ENCODE measurements around the gene LRBA. TPM values are rescaled to one million over a fixed set of nuclear protein-coding genes. Genes with fewer than 3 reads are reported as not detected.

The LRBA gene
- total RNA-seq, 1 donor from 2014 or later, result 16.9 TPM

- intact Hi-C loops (cut with DNase I), result no loop called here
- no peak for DNase-seq (ENCODE audit: missing footprints)
- no peak for ATAC-seq
Observed at GRCh38 chr4:150462743-150463142, 552.3 kb downstream of the LRBA start.

GRCh38 chr4:150461957-150462356, 553.1 kb downstream of the LRBA start:
- ATAC-seq (no peak), DNase-seq (ENCODE audit: missing footprints) (no peak)
- intact Hi-C loops (cut with DNase I), result no loop called here

GRCh38 chr4:150457802-150458201, 557.3 kb downstream of the LRBA start:
- no peak for DNase-seq (ENCODE audit: missing footprints)
- no peak for ATAC-seq
- intact Hi-C loops (cut with DNase I), result no loop called here

DNA sequence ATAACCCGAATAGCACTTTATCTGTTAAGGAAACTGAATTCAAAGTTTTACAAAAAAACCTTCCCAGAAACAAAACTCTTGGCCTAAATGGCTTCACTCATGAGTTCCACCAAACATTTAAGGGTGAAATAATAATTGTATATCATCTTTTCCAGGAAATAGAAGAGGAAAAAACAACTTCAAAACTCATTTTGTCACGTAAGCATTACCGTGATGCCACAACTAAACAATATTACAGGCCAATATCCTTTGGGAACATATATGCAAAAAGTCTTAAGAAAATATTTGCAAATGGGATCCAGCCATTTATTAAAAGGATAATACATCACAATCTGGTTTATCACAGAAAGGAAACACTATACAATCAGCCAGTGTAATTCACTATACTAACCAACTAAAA, 563.2 kb downstream of the LRBA start:
- no peak for DNase-seq (ENCODE audit: missing footprints)
- intact Hi-C loops (cut with DNase I), result no loop called here
- no peak for ATAC-seq

DNA sequence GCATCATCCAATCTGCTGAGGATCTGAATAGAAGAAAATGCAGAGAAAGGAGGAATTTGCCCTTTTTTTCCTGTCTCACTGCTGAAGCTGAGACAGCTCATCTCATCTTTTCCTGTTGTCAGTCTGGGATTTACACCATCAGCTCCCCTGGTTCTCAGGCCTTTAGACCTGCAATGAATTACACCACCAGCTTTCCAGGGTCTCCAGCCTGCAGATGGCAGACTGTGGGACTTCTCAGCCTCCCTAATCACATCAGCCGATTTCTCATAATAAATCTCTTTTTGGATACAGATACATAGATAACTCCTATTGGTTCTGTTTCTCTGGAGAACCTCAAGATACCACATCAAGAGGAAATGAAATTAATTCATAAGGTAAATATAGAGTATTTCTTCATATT, 567.7 kb downstream of the LRBA start:
- ATAC-seq (no peak), DNase-seq (ENCODE audit: missing footprints) (no peak)
- intact Hi-C loops (cut with DNase I), result no loop called here

DNA sequence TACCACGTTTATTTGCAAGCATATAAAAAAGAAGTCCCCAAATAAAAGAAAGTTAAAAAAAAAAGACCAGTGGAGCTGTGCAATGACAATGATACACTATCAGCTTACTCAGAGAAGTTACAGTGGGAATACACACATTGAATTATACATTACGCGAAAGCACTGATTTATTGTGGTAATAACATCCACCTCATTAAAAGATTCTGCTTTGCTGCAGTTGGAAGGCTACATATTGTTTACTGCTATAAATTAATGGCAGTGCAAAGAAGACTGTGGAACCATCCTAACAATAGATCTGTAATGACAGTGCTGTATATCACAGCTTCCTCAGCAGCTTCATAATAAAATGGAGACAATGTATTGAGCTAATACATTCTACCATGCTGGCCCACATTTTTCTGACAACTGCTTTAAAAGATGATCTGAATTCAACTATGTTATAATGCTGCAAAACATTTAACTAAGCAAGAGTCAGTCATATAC, 575.6 kb downstream of the LRBA start:
- DNase-seq (ENCODE audit: missing footprints) (no peak), ATAC-seq (no peak)
- intact Hi-C loops (cut with DNase I), result no loop called here

- ATAC-seq, result no peak
- no peak for DNase-seq (ENCODE audit: missing footprints)
- intact Hi-C loops (cut with DNase I), result no loop called here
Observed at GRCh38 chr4:150436598-150437370, 578.3 kb downstream of the LRBA start.

- DNase-seq (ENCODE audit: missing footprints) (no peak), ATAC-seq (no peak)
- intact Hi-C loops (cut with DNase I), result no loop called here
Observed at GRCh38 chr4:150431221-150431620, 583.9 kb downstream of the LRBA start.

DNA sequence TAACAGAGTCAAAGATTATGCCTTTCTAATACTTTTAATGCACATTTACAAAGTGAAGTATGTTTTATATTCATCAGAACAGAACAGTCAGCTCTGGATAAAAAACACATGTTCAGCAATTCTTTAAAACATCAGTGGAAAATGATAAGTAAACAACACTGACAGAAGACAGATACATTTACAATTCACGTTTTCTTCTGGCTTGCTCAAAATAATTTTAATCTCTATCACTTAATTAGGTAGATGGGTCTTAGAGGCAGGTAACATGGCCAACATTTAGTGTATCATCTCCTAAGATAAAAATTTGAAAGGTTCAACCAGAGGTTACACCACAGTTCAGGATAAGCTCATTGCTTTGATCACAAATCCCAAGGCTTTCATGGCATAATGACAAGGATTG, 589.9 kb downstream of the LRBA start:
- ATAC-seq (no peak), DNase-seq (ENCODE audit: missing footprints) (no peak)
- intact Hi-C loops (cut with DNase I), result no loop called here

GRCh38 chr4:150423503-150423902, 591.6 kb downstream of the LRBA start:
- ATAC-seq (no peak), DNase-seq (ENCODE audit: missing footprints) (no peak)
- intact Hi-C loops (cut with DNase I), result no loop called here

DNA sequence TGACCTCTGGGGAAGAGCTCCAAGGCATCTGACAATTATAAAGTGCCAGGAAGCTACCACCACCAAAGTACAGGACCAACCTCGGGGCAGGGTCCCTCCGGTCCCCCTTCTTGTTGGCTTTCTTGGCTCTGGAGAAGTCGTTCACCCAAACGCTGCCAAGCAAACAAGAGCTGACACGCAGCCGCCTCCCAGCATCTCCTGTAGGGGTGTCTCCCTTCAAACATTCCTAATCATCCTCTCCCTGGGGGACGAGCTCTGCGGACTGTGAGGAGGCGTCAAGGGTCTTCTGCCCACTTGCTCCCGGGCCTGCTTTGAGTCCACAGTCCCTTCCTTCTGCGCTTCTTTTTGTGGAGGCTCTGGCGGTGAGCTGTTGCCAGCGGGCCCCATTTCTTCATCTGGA, 592.0 kb downstream of the LRBA start:
- intact Hi-C loops (cut with DNase I), result no loop called here
- ATAC-seq, result no peak
- no peak for DNase-seq (ENCODE audit: missing footprints)

DNA sequence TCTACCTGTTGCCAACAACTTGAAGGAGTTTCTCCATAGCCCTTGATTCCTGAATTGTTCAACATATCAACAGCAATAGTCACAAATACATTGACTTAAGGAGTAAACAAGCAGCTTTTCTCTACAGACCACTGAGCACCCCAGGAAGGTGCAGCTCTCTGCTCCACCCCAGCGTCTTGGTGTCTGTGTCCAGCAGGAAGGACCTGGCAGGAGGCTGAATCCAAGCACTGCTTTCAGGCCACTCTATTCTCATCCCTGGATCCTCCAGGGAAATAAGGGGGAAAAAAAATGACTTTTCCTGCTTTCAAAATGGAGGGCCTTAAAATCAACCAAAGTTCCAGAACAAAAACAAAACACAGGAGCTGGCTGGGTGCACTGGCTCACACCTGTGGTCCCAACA, 593.5 kb downstream of the LRBA start:
- intact Hi-C loops (cut with DNase I), result no loop called here
- ATAC-seq (no peak), DNase-seq (ENCODE audit: missing footprints) (no peak)

GRCh38 chr4:150419939-150420338, 595.1 kb downstream of the LRBA start:
- ATAC-seq (no peak), DNase-seq (ENCODE audit: missing footprints) (no peak)
- intact Hi-C loops (cut with DNase I), result no loop called here

GRCh38 chr4:150418757-150419410, 596.2 kb downstream of the LRBA start:
- intact Hi-C loops (cut with DNase I), result no loop called here
- DNase-seq (ENCODE audit: missing footprints), result no peak
- no peak for ATAC-seq

- ATAC-seq (no peak), DNase-seq (ENCODE audit: missing footprints) (no peak)
- intact Hi-C loops (cut with DNase I), result no loop called here
Observed at GRCh38 chr4:150415213-150415612, 599.9 kb downstream of the LRBA start.

GRCh38 chr4:150411520-150411919, 603.6 kb downstream of the LRBA start:
- intact Hi-C loops (cut with DNase I), result no loop called here
- DNase-seq (ENCODE audit: missing footprints), result no peak
- no peak for ATAC-seq

DNA sequence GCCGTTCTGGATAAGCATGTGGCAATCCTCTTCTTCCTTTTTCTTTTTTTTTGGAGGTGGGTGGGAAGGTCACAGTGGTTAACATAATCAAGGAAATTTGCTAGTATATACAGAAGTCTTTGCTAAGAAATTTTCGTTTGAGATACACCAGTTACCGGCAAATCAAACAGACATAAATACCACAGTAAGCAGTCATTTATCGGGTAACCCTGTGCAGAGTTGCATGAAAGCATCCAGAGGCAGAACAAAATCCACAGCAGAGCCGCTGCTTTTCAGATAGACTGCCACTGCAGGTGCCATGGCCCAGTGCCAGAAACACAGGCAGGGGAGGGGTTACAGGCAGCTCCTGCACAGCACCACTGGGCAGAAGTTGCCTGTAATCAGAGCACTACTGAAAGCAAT, 612.2 kb downstream of the LRBA start:
- peak; percentile 59 for ATAC-seq
- intact Hi-C loops (cut with DNase I), result no loop called here
- DNase-seq (ENCODE audit: missing footprints), result peak; percentile 55

- intact Hi-C loops (cut with DNase I), result no loop called here
- ATAC-seq (no peak), DNase-seq (ENCODE audit: missing footprints) (no peak)
Observed at GRCh38 chr4:150401083-150401687, 613.9 kb downstream of the LRBA start.

DNA sequence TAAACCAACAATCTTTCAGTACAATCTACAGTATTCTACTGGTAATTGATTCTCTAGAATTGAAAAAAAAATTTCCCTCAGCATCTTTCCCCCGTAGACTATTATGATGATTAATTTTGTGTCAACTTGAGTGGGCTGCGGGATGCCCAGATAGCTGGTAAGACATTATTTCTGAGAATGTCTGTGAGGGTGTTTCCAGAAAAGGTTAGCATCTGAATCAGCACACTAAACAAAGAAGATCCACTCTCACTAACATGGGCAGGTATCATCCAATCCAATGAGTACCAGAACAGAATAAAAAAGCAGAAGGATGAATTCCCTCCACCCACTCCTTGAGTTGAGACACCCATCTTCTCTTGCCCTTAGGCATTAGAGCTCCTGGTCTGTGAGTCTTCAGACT, 619.2 kb downstream of the LRBA start:
- DNase-seq (ENCODE audit: missing footprints) (no peak), ATAC-seq (no peak)
- intact Hi-C loops (cut with DNase I), result no loop called here

- intact Hi-C loops (cut with DNase I), result no loop called here
- ATAC-seq (no peak), DNase-seq (ENCODE audit: missing footprints) (no peak)
Observed at GRCh38 chr4:150394046-150394445, 621.0 kb downstream of the LRBA start.
